ENCODE data around the gene DNAH2. TPM values are rescaled to one million over a fixed set of nuclear protein-coding genes. Genes with fewer than 3 reads are reported as not detected.

DNAH2 gene
- total RNA-seq, 5 donors from 2014 or later (not counting 1 experiment from before 2014, with no cell fraction given), result not detected

DNA sequence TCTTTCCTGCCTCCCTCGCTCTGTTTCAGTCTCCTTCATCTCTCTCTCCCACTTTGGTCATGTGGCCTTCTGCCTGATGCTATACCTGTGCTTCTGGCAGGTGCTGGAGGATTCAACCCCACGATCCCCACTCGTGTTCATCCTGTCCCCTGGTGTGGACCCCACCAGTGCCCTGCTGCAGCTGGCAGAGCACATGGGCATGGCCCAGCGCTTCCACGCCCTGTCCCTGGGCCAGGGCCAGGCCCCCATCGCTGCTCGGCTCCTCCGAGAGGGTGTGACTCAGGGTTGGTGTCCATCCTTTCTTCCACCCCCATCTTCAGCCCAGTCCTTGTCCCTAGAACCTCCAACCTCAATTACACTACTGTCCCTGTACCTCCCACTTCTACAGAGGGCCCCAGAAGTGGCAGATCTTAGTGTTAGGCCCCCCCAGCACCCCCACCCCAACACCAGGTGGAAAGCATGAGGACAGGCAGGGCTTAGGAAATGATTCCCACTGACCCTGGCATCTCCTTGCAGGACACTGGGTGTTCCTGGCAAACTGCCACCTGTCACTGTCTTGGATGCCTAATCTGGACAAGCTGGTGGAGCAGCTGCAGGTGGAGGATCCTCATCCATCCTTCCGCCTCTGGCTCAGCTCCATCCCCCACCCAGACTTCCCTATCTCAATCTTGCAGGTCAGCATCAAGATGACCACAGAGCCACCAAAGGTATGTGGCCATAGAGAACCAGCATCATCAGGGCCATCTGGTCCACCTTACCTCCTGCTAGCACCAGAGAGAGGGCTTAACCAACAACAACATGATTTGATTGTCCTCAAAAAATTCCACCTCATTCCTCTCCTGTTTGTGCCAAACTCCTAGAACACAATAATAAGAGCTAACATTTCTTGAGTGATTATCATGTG is 106.7 kb downstream of the DNAH2 start:
- ChIA-PET CTCF (interaction anchor here (0.8 to 1.4 kb wide), 4 partner anchors 17 to 166 kb away, joined by 3 to 7 read pairs (median 3); no protein-coding TSS in a partner anchor), POLR2A (interaction anchor here in 1 of 2 donors (0.6 kb wide), 1 partner anchor 337 kb away, joined by 3 read pairs; no protein-coding TSS in a partner anchor)
- Histone ChIP-seq H3K27me3 (replicated peaks in 1 of 2; ENCODE audit: control insufficient read depth in 2 of 2, extremely low read depth in 1 of 2, insufficient read depth in 2 of 2, low read length in 1 of 2) (peaks cover 0 to 12% of the 10 kb centered on the region in 2 experiments), H3K4me3 (ENCODE audit: control insufficient read depth in 1 of 2, extremely low read depth in 1 of 2, low read length in 1 of 2) (no peak overlapping the region), H3K36me3 (ENCODE audit: control insufficient read depth in 2 of 2, extremely low read depth in 1 of 2, insufficient read depth in 1 of 2, low read length in 1 of 2) (no peaks in the 10 kb centered on the region), H3K4me1 (ENCODE audit: control insufficient read depth in 1 of 2, extremely low read depth in 1 of 2, insufficient read depth in 2 of 2, low read length in 2 of 2) (no peaks in the 10 kb centered on the region), H3K9me3 (no peaks in the 10 kb centered on the region), H3K27ac (ENCODE audit: low read length) (no peak overlapping the region)
- peaks cover 3 to 4% of the 10 kb centered on the region in 2 donors for H3K27me3 Mint-ChIP-seq
- peaks cover 0 to 5% (median 0%) of the 10 kb centered on the region in 3 donors for H3K4me1 Mint-ChIP-seq
- H3K4me3 Mint-ChIP-seq, result no peak overlapping the region
- DNase-seq, result no peak
- no peak overlapping the region for H3K27ac Mint-ChIP-seq
- no peaks in the 10 kb centered on the region for H3K36me3 Mint-ChIP-seq
- ATAC-seq (replicated peaks in 1 of 4), result no peak
- 90% methylated on average over 8 of the region's 9 CpGs for WGBS (ENCODE audit: insufficient coverage)
- H3K9me3 Mint-ChIP-seq, result no peaks in the 10 kb centered on the region

DNA sequence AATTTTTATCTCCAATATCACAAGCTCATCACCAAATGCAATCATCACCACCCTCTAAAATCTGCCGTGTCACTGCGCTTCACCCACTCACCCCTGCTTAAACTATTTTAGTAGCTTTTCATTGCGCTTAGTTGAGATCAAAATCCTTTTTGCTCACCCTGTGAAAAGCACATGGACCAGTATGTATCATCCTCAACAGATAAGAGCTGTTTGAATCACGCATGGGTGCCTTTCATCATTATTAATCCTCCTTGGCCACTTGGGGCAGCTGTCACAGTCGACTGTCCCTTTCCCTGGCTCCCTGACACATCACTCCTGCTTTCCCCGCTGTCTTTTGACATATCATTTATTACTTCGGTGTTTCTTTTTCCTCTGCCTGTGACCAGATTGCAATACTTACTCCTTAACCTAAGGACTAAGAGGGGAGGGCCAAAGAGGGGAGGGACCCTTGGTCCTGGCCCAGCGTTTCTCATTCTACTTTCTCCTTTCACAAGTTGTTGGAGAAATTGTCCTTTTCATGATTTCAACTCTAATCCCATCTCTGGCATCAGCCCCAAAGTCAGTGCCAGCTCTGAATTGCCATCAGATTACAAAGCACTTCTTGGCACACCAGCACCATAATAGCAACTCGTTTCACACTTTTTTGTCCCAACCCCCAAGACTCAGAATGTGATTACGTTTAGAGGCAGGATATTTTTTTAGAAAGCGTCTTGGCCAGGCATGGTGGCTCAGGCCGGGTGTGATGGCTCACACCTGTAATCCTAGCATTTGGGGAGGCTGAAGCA is 107.9 kb downstream of the DNAH2 start:
- peaks cover 0 to 15% of the 10 kb centered on the region in 2 experiments for H3K27me3 ChIP-seq (replicated peaks in 1 of 2; ENCODE audit: control insufficient read depth in 2 of 2, extremely low read depth in 1 of 2, insufficient read depth in 2 of 2, low read length in 1 of 2)
- DNase-seq, result no peak
- Mint-ChIP-seq H3K4me1 (peaks cover 0 to 5% (median 0%) of the 10 kb centered on the region in 3 donors), H3K27ac (no peak overlapping the region), H3K36me3 (no peaks in the 10 kb centered on the region), H3K4me3 (no peak overlapping the region), H3K9me3 (no peaks in the 10 kb centered on the region), H3K27me3 (peaks cover 4% of the 10 kb centered on the region in 2 donors)
- no peak overlapping the region for H3K4me3 ChIP-seq (ENCODE audit: control insufficient read depth in 1 of 2, extremely low read depth in 1 of 2, low read length in 1 of 2)
- WGBS (ENCODE audit: insufficient coverage), result 58% methylated on average over 8 of the region's 12 CpGs
- ChIA-PET POLR2A (interaction anchor here in 1 of 2 donors (0.6 kb wide), 2 partner anchors 338 to 424 kb away, joined by 3 read pairs; partner anchors contain the start of gene PFAS), CTCF (interaction anchor here (0.6 to 1.4 kb wide), 8 partner anchors 8 to 1025 kb away, joined by 3 to 8 read pairs (median 4); partner anchors contain the start of genes CYB5D1 (in 1 of the 2), NAA38 (in 1 of the 2) and SAT2 (in 1 of the 2))
- ATAC-seq (replicated peaks in 1 of 4), result no peak
- H3K9me3 ChIP-seq, result no peaks in the 10 kb centered on the region
- no peak overlapping the region for H3K27ac ChIP-seq (ENCODE audit: low read length)
- no peaks in the 10 kb centered on the region for H3K36me3 ChIP-seq (ENCODE audit: control insufficient read depth in 2 of 2, extremely low read depth in 1 of 2, insufficient read depth in 1 of 2, low read length in 1 of 2)
- H3K4me1 ChIP-seq (ENCODE audit: control insufficient read depth in 1 of 2, extremely low read depth in 1 of 2, insufficient read depth in 2 of 2, low read length in 2 of 2), result no peaks in the 10 kb centered on the region

DNA sequence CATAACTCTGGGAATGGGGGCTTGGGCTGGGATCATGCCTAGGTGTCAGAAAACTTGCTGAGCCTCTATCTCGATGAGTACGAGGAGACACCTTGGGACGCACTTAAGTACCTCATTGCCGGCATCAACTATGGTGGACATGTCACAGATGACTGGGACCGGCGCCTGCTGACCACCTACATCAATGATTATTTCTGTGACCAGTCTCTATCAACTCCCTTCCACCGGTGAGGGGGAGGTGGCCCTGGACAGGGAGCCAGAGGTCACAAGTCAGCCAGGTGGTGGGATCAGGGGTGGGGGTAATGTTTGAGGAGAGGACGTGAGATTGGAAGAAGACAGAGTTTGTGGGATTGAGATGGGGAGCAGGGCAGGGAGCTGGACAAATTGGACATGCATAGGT is 113.1 kb downstream of the DNAH2 start:
- Mint-ChIP-seq H3K36me3 (no peaks in the 10 kb centered on the region), H3K4me1 (peaks cover 6 to 8% (median 8%) of the 10 kb centered on the region in 3 donors), H3K27ac (no peak overlapping the region), H3K9me3 (no peaks in the 10 kb centered on the region), H3K27me3 (peaks cover 3 to 4% of the 10 kb centered on the region in 2 donors), H3K4me3 (no peak overlapping the region)
- ChIA-PET POLR2A (no interaction called here), CTCF (no interaction called here)
- Histone ChIP-seq H3K4me3 (ENCODE audit: control insufficient read depth in 1 of 2, extremely low read depth in 1 of 2, low read length in 1 of 2) (no peak overlapping the region), H3K27ac (ENCODE audit: low read length) (no peak overlapping the region), H3K27me3 (replicated peaks in 1 of 2; ENCODE audit: control insufficient read depth in 2 of 2, extremely low read depth in 1 of 2, insufficient read depth in 2 of 2, low read length in 1 of 2) (peaks cover 0 to 23% of the 10 kb centered on the region in 2 experiments), H3K36me3 (ENCODE audit: control insufficient read depth in 2 of 2, extremely low read depth in 1 of 2, insufficient read depth in 1 of 2, low read length in 1 of 2) (no peaks in the 10 kb centered on the region), H3K9me3 (no peaks in the 10 kb centered on the region), H3K4me1 (ENCODE audit: control insufficient read depth in 1 of 2, extremely low read depth in 1 of 2, insufficient read depth in 2 of 2, low read length in 2 of 2) (peaks cover 4 to 20% of the 10 kb centered on the region in 2 experiments)
- WGBS (ENCODE audit: insufficient coverage), result 88% methylated on average over 7 of the region's 8 CpGs
- DNase-seq (no peak), ATAC-seq (replicated peaks in 1 of 4) (no peak)

DNA sequence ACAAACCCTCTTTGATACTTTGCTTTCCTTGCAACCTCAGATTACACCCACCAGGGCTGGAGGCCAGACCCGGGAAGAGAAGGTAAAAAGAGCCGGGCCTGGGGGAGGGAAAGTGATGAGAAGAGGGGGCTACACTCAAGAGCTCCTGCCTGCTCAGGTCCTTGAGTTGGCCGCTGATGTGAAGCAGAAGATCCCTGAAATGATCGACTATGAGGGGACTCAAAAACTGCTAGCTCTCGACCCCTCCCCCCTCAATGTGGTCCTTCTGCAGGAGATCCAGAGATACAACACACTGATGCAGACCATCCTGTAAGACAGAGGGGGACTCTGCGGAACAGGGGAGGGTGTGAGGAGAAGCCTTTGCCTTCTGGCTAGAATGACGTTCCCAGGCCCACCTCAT is 113.7 kb downstream of the DNAH2 start:
- ChIA-PET CTCF (no interaction called here), POLR2A (no interaction called here)
- H3K36me3 Mint-ChIP-seq, result no peaks in the 10 kb centered on the region
- H3K9me3 Mint-ChIP-seq, result no peaks in the 10 kb centered on the region
- H3K4me3 Mint-ChIP-seq, result no peak overlapping the region
- Histone ChIP-seq H3K9me3 (no peaks in the 10 kb centered on the region), H3K27ac (ENCODE audit: low read length) (no peak overlapping the region), H3K36me3 (ENCODE audit: control insufficient read depth in 2 of 2, extremely low read depth in 1 of 2, insufficient read depth in 1 of 2, low read length in 1 of 2) (no peaks in the 10 kb centered on the region), H3K4me3 (ENCODE audit: control insufficient read depth in 1 of 2, extremely low read depth in 1 of 2, low read length in 1 of 2) (no peak overlapping the region), H3K27me3 (replicated peaks in 1 of 2; ENCODE audit: control insufficient read depth in 2 of 2, extremely low read depth in 1 of 2, insufficient read depth in 2 of 2, low read length in 1 of 2) (peaks cover 0 to 20% of the 10 kb centered on the region in 2 experiments), H3K4me1 (ENCODE audit: control insufficient read depth in 1 of 2, extremely low read depth in 1 of 2, insufficient read depth in 2 of 2, low read length in 2 of 2) (peaks cover 4 to 26% of the 10 kb centered on the region in 2 experiments)
- no peak for ATAC-seq (replicated peaks in 1 of 4)
- WGBS (ENCODE audit: insufficient coverage), result 60% methylated on average over 1 of the region's 7 CpGs
- H3K4me1 Mint-ChIP-seq, result peaks cover 10 to 13% (median 11%) of the 10 kb centered on the region in 3 donors
- peaks cover 3 to 4% of the 10 kb centered on the region in 2 donors for H3K27me3 Mint-ChIP-seq
- H3K27ac Mint-ChIP-seq, result no peak overlapping the region
- DNase-seq, result no peak

DNA sequence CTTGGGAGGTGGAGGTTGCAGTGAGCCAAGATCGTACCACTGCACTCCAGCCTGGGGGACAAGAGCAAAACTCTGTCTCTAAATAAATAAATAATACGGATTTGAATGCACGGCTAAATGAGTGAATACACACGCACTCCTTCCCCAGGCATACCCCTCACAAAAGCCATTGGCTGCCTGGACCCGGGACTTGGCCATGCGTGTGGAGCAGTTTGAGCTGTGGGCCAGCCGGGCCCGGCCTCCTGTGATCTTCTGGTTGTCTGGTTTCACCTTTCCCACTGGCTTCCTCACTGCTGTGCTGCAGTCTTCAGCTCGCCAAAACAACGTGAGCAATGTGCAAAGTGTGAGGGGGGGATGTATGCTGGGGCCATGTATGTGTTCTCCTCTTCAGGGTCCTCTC is 114.9 kb downstream of the DNAH2 start:
- no peak overlapping the region for H3K27ac Mint-ChIP-seq

More for the DNA sequence above, 114.9 kb downstream of the DNAH2 start:
- Histone ChIP-seq H3K27me3 (replicated peaks in 1 of 2; ENCODE audit: control insufficient read depth in 2 of 2, extremely low read depth in 1 of 2, insufficient read depth in 2 of 2, low read length in 1 of 2) (peaks cover 0 to 20% of the 10 kb centered on the region in 2 experiments), H3K4me3 (ENCODE audit: control insufficient read depth in 1 of 2, extremely low read depth in 1 of 2, low read length in 1 of 2) (no peak overlapping the region), H3K36me3 (ENCODE audit: control insufficient read depth in 2 of 2, extremely low read depth in 1 of 2, insufficient read depth in 1 of 2, low read length in 1 of 2) (no peaks in the 10 kb centered on the region), H3K27ac (ENCODE audit: low read length) (no peak overlapping the region), H3K9me3 (no peaks in the 10 kb centered on the region), H3K4me1 (ENCODE audit: control insufficient read depth in 1 of 2, extremely low read depth in 1 of 2, insufficient read depth in 2 of 2, low read length in 2 of 2) (peaks cover 13 to 38% of the 10 kb centered on the region in 2 experiments)
- POLR2A ChIA-PET, result interaction anchor here (1.2 to 1.5 kb wide), 3 partner anchors 10 to 18 kb away, joined by 4 to 5 read pairs (median 5); no protein-coding TSS in a partner anchor
- DNase-seq, result no peak
- Mint-ChIP-seq H3K27me3 (peaks cover 3 to 4% of the 10 kb centered on the region in 2 donors), H3K4me1 (peaks cover 21 to 25% (median 22%) of the 10 kb centered on the region in 3 donors), H3K4me3 (peak overlapping the region in 2 of 3 donors; percentile 17 to 100), H3K36me3 (no peaks in the 10 kb centered on the region), H3K9me3 (no peaks in the 10 kb centered on the region)
- 90% methylated on average over 2 of the region's 10 CpGs for WGBS (ENCODE audit: insufficient coverage)
- CTCF ChIA-PET, result interaction anchor here in 1 of 2 donors (1.6 kb wide), 1 partner anchor 158 kb away, joined by 9 read pairs; no protein-coding TSS in a partner anchor
- ATAC-seq (replicated peaks in 1 of 4), result no peak

Data from T-cell (primary cell).